Testis (tissue), 2 donors: ENCODE measurements around the gene POFUT1.

Experiments
- CTCF ChIP-seq, 3 experiments: fragments of 450-650 bp in 2 of 3; fragments of 200-600 bp in 1 of 3; sonication (generic) in 1 of 3; IDR thresholded peaks; one replicate each; pipeline ENCODE4 v1.5.1; 2016 to 2019; ENCODE audit warnings: antibody characterized with exemption in 3 of 3, mild to moderate bottlenecking in 2 of 3, moderate library complexity in 1 of 3
- POLR2A ChIP-seq: fragments of 450-650 bp; IDR thresholded peaks from one replicate; pipeline ENCODE4 v1.6.1; 2017; ENCODE audit warnings: antibody characterized with exemption, mild to moderate bottlenecking, moderate library complexity

DNA sequence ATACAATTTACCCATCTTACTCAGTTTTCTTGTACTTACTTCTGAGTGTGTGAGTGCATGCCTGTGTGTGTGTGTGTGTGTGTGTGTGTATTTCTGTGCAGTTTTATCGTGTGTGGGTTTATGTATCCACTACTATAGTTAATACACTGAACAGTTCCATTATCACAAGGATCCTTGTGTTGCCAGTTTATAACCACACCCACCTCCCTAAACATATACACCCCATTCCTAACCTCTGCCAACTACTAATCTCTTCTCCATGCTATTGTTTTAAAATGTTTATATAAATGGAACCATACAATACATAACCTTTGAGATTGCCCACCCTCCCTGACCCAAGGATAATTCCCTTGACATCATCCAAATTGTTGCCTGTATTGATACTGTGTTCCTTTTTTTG is 18.7 kb downstream of the POFUT1 start:
- TF ChIP-seq CTCF (IDR thresholded peaks at IDR 0.05) (no peak), POLR2A (no peak)
